ENCODE measurements around the gene ARHGEF1.

Gene ARHGEF1

DNA sequence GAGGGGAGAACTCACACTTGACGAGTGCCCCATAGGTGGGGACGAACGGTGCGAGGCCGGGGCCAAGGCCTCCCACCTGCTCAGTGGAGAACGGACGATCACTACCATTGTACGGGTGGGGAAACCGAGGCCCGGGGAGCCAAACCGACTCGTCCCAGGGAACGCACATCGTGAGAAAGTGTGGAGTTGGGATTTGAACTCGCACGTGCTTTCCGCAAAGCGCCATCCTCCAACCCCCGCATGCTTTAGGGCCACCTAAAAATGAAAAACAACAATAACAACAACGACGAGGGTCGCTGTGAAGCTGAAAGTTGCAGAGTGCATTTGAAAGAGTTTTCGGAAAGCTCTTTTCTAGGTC lies 458 bp downstream of the ARHGEF1 start:
- H3K36me3 ChIP-seq (ENCODE audit: control insufficient read depth in 2 of 2, insufficient read depth in 1 of 2, low read length in 2 of 2): peaks cover 0 to 13% of the 10 kb centered on the region in 2 experiments; a peak in 2 of 3 replicates
- no peaks in the 10 kb centered on the region for H3K9me3 ChIP-seq (ENCODE audit: control insufficient read depth, insufficient read depth, low read depth, low read length)
- H3K4me1 ChIP-seq (ENCODE audit: control insufficient read depth, insufficient read depth, low read length): peaks cover 11% of the 10 kb centered on the region; the same call in 1 of the 2 replicates
- POLR2A ChIA-PET: interaction anchor here (1.2 to 5.1 kb wide), 5 partner anchors 8 to 54 kb away, joined by 6 to 68 read pairs (median 8); partner anchors contain the start of gene RPS19
- H3K27ac ChIP-seq (ENCODE audit: extremely low read depth, low read depth, low read length): peak overlapping the region; percentile 4; the same call in 1 of the 2 replicates
- CTCF ChIA-PET: interaction anchor here (1.1 to 3.8 kb wide), 4 partner anchors 10 to 145 kb away, joined by 3 to 22 read pairs (median 6); partner anchors contain the start of gene RPS19
- no peak for TF ChIP-seq ZNF571 (tag by site-specific recombination; IDR thresholded peaks at IDR 0.05)
- TF ChIP-seq ZNF561 (tag by site-specific recombination; IDR thresholded peaks at IDR 0.05; ENCODE audit: borderline replicate concordance): 0 out of 2 replicates have a peak, but pooled peaks have one; percentile 7
- peak overlapping the region; percentile 47 for H3K4me3 ChIP-seq (ENCODE audit: low read depth, low read length)

DNA sequence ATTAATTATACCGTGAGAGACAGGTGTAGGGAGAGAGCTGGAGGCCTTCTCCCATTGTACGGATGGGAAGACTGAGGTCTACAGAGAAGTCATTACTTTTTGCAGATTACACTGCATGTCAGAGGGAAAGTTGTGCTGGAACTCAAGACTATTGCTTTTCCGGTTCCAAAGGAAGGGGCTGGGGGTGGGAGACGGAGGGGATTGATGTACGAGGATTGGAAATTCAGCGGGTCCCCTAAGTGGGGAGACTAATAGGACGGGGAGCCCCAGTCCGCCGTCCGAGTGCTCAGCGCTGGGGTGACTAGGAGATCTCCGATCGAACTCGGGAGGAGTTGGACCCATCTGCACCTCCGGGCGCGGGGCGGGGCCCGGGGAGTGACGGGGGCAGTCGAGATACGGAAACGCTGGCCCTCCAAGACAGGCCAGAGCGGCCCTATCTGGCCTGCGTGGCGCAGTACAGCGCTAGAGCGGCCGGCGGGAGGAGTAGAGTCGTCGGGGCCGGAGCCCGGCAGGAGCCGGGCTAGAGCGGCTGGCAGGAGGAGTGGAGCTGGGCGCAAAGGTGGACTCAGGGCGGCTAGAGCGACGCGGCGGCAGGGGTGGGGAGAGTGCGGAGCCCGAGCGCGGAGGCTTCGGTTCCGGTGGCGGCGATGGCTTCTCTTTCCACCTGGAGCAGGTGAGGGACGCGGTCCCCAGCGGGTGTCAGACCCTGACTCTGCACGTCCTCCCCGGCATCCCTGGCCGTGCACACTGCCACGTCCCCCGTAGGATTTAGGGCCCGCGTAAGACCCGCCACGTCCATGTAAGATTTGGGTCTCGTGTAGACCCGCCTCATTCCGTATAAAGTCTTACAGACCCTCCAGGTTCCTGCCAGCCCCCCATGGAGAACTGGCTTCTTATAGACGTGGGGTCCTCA lies 1.1 kb downstream of the ARHGEF1 start:
- peaks cover 11% of the 10 kb centered on the region; the same call in 1 of the 2 replicates for H3K4me1 ChIP-seq (ENCODE audit: control insufficient read depth, insufficient read depth, low read length)
- H3K27ac ChIP-seq (ENCODE audit: extremely low read depth, low read depth, low read length): peak overlapping the region; percentile 62; the same call in 1 of the 2 replicates
- ChIA-PET CTCF (interaction anchor here (1.1 to 3.8 kb wide), 5 partner anchors 11 to 145 kb away, joined by 4 to 22 read pairs (median 5); partner anchors contain the start of genes RABAC1 and RPS19), POLR2A (interaction anchor here (0.6 to 5.1 kb wide), 13 partner anchors 9 to 75 kb away, joined by 3 to 68 read pairs (median 6); partner anchors contain the start of genes RABAC1 and RPS19)
- no peaks in the 10 kb centered on the region for H3K9me3 ChIP-seq (ENCODE audit: control insufficient read depth, insufficient read depth, low read depth, low read length)
- peak overlapping the region; percentile 85 for H3K4me3 ChIP-seq (ENCODE audit: low read depth, low read length)
- H3K36me3 ChIP-seq (ENCODE audit: control insufficient read depth in 2 of 2, insufficient read depth in 1 of 2, low read length in 2 of 2): peaks cover 3 to 15% of the 10 kb centered on the region in 2 experiments
- TF ChIP-seq ZNF174 (tag by site-specific recombination; IDR thresholded peaks at IDR 0.05) (no peak), TRIM28 (IDR thresholded peaks at IDR 0.05; ENCODE audit: borderline replicate concordance, low read length) (no peak), ZBTB17 (tag by site-specific recombination; IDR thresholded peaks at IDR 0.05) (peak; percentile 97), ZNF658 (tag by site-specific recombination; IDR thresholded peaks at IDR 0.05) (no peak), HOXA7 (CRISPR knock-in tag; IDR thresholded peaks at IDR 0.05; ENCODE audit: borderline replicate concordance) (no peak), ZNF514 (tag by site-specific recombination; IDR thresholded peaks at IDR 0.05) (no peak), ZNF10 (tag by site-specific recombination; IDR thresholded peaks at IDR 0.05) (0 out of 2 replicates have a peak, but pooled peaks have one; percentile 26), ZNF341 (tag by site-specific recombination; IDR thresholded peaks at IDR 0.05; ENCODE audit: low read depth) (no peak), ZNF747 (tag by site-specific recombination; IDR thresholded peaks at IDR 0.05) (no peak), ZNF223 (tag by site-specific recombination; IDR thresholded peaks at IDR 0.05) (no peak), ZNF571 (tag by site-specific recombination; IDR thresholded peaks at IDR 0.05) (no peak), ZNF335 (tag by site-specific recombination; conservative IDR thresholded peaks at IDR 0.05) (peak; percentile 98), ZNF548 (tag by site-specific recombination; IDR thresholded peaks at IDR 0.05) (no peak; the same call in 1 of the 2 replicates), ZNF24 (tag by site-specific recombination; IDR thresholded peaks at IDR 0.05) (peak; percentile 92), ZNF561 (tag by site-specific recombination; IDR thresholded peaks at IDR 0.05; ENCODE audit: borderline replicate concordance) (peak; percentile 60; the same call in 1 of the 2 replicates), ZBTB1 (tag by site-specific recombination; IDR thresholded peaks at IDR 0.05) (peak; percentile 62; the same call in 1 of the 2 replicates), ZNF585B (tag by site-specific recombination; IDR thresholded peaks at IDR 0.05) (no peak), ZNF530 (tag by site-specific recombination; IDR thresholded peaks at IDR 0.05; ENCODE audit: low read depth) (no peak), KLF9 (tag by site-specific recombination; IDR thresholded peaks at IDR 0.05; ENCODE audit: low read depth) (peak; percentile 90), ZNF16 (tag by site-specific recombination; IDR thresholded peaks at IDR 0.05; ENCODE audit: low read depth) (no peak), ZNF521 (tag by site-specific recombination; IDR thresholded peaks at IDR 0.05) (no peak), KLF7 (tag by site-specific recombination; IDR thresholded peaks at IDR 0.05; ENCODE audit: borderline replicate concordance) (peak; percentile 93)
- TF ChIP-seq, protein P1, sequence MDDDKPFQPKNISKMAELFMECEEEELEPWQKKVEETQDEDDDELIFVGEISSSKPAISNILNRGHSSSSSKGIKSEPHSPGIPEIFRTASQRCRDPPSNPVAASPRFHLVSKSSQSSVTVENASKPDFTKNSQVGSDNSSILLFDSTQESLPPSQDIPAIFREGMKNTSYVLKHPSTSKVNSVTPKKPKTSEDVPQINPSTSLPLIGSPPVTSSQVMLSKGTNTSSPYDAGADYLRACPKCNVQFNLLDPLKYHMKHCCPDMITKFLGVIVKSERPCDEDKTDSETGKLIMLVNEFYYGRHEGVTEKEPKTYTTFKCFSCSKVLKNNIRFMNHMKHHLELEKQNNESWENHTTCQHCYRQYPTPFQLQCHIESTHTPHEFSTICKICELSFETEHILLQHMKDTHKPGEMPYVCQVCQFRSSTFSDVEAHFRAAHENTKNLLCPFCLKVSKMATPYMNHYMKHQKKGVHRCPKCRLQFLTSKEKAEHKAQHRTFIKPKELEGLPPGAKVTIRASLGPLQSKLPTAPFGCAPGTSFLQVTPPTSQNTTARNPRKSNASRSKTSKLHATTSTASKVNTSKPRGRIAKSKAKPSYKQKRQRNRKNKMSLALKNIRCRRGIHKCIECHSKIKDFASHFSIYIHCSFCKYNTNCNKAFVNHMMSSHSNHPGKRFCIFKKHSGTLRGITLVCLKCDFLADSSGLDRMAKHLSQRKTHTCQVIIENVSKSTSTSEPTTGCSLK (tag by site-specific recombination; IDR thresholded peaks at IDR 0.05): no peak
- TF ChIP-seq, protein P2, sequence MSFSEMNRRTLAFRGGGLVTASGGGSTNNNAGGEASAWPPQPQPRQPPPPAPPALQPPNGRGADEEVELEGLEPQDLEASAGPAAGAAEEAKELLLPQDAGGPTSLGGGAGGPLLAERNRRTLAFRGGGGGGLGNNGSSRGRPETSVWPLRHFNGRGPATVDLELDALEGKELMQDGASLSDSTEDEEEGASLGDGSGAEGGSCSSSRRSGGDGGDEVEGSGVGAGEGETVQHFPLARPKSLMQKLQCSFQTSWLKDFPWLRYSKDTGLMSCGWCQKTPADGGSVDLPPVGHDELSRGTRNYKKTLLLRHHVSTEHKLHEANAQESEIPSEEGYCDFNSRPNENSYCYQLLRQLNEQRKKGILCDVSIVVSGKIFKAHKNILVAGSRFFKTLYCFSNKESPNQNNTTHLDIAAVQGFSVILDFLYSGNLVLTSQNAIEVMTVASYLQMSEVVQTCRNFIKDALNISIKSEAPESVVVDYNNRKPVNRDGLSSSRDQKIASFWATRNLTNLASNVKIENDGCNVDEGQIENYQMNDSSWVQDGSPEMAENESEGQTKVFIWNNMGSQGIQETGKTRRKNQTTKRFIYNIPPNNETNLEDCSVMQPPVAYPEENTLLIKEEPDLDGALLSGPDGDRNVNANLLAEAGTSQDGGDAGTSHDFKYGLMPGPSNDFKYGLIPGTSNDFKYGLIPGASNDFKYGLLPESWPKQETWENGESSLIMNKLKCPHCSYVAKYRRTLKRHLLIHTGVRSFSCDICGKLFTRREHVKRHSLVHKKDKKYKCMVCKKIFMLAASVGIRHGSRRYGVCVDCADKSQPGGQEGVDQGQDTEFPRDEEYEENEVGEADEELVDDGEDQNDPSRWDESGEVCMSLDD (tag by site-specific recombination; IDR thresholded peaks at IDR 0.05): peak; percentile 73
- TF ChIP-seq, protein P3, sequence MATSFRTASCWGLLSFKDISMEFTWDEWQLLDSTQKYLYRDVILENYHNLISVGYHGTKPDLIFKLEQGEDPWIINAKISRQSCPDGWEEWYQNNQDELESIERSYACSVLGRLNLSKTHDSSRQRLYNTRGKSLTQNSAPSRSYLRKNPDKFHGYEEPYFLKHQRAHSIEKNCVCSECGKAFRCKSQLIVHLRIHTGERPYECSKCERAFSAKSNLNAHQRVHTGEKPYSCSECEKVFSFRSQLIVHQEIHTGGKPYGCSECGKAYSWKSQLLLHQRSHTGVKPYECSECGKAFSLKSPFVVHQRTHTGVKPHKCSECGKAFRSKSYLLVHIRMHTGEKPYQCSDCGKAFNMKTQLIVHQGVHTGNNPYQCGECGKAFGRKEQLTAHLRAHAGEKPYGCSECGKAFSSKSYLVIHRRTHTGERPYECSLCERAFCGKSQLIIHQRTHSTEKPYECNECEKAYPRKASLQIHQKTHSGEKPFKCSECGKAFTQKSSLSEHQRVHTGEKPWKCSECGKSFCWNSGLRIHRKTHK (tag by site-specific recombination; IDR thresholded peaks at IDR 0.05): no peak
